ENCODE data around the gene C14orf180. TPM values are rescaled to one million over a fixed set of nuclear protein-coding genes. Genes with fewer than 3 reads are reported as not detected.

Gene C14orf180
- polyA plus RNA-seq, 4 donors: 0.10 to 0.21 (median 0.20) TPM; not detected in 1

DNA sequence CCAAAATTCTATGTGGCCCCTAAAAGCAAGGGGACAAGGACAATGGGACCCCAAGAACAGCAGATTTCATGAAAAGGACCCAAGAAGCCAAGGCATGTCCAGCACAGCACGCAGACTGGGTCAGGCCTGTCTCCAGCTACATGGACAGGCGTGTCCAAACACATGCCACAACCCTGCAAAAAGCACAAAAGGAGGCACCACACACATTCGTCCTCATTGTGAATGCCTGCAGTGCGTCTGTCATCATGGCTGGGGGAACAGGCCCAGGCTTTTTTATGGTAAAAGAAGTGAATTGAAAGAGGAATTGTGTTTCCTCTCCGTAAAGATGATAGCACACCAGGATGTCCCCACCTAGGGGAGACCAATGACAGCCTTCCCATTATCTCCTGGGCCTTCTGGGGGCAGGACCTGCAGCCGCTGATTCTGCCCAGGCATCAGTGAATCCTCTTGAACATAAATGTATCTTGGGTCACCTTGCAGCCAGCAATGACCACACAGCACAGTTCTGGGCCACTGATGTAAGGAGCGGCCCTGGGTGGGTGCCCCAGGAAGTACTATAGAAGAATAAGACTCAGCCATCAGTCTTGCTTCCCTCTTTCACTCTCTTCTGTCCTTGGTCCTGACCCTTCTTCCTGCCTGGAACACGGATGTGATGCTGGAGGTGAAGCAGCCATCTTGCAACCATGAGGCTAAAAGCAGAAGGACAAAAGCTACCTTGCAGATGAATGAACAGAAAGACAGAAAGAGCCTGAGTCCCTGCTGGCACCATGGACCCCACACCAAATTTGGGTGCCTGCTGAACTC, 29.8 kb upstream of the C14orf180 start:
- no peak for DNase-seq (ENCODE audit: low read depth in 4 of 4, low spot score in 3 of 4)

DNA sequence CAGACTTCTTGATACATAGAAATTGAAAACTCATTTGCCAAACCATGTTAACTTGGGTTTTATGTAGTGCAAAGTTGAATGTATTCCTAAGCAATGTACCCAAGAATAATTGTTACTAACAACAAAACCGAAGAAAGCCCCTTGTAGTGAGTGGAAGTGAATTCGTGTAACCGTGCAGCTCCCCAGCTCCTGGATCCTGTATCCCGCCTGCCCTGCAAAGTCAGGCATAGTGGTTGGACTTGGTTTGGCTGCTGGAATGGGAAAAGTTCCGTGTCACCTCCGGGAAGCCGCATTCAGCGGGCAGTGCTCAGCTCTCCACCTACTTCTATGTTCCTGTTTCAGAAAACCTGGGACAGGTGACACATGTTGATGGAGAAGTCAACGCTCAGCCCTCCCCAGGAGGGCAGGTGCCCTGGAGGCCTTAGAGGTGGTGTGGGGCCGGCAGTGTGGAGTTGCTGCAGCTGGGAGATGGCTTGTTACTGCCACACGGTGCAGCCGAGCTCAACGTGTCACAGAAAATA, 29.2 kb upstream of the C14orf180 start:
- DNase-seq (ENCODE audit: low read depth in 4 of 4, low spot score in 3 of 4): no peak

DNA sequence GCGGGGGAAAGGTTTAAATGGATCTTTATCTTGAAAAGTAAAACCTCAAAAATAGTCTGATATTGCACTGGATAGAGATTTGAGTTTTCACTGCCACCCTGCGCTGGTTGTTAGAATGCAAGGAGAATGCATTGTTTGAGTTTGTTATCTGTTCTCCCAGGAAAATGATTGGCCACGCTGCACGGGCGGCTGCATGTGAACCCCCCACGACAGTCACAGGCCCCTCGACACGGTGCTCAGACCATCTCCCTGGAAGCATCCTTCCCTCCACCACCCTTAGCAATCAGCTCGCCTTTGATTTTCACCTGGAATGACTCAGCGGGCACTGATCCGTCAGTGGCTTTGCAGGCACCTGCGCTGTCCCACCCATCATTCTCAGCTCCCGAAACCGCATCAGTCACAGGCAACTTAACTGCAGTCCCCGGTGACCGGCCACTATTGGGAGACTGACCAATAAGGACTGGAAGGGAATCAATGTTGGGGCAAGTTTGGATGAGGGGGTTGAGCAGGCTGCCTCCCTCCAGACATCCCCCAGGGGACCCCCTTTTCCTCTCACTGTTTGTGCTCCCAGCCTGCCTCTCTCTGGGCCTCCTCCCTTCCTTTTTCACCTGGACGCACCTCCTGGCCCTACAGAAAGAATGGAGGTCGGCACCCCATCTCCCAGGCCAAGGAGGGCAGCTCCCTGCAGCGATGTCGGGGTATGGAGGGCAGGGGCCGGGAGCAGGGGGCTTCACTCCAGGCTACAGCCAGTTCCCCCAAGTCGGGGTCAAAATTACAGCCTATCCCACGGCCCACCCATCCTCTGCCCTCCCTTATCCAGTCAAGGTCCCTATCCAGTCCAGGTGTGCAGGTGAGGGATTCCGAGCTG, 28.5 kb upstream of the C14orf180 start:
- DNase-seq (ENCODE audit: low read depth in 4 of 4, low spot score in 3 of 4): no peak

DNA sequence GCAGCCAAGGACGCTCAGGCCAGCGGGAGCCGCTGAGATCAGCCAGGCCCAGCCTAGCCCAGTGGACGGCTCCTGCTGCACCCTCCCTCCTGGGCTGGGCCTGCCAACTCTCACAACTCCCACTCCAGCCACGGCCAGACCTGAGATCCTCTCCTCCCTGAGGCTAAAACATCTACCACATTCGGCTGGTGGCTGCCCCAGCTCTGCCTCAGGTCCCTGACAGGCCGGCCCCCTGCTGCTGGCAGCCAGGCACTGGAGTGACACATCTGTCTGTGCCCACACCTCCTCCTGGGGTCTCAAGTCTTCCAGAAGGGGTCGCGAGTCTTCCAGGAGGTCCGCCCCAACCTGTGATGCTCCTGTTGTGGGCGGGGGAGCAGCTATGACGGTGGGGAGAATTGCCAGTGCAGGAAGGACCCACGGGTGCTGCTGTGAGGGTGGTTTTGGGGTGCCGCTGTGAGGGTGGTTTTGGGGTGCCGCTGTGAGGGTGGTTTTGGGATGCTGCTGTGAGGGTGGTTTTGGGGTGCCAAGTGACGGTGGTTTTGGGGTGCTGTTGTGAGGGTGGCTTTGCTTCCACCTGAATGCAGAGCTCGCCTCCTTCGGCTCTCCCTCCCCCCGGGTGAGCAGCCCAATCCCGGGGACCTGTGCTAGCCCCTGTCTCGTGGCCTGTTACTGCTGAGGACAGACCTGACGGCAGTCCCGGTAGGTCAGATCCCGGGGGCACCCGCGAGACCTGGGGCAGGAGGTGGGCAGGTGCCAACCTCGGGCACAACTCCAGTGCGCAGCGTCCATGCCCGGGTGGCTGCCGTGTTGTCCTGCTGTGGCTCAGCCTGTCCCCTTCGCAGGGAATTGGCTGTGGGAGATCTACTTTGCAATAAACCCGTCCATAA, 27.5 kb upstream of the C14orf180 start:
- DNase-seq (ENCODE audit: low read depth in 4 of 4, low spot score in 3 of 4): no peak

DNA sequence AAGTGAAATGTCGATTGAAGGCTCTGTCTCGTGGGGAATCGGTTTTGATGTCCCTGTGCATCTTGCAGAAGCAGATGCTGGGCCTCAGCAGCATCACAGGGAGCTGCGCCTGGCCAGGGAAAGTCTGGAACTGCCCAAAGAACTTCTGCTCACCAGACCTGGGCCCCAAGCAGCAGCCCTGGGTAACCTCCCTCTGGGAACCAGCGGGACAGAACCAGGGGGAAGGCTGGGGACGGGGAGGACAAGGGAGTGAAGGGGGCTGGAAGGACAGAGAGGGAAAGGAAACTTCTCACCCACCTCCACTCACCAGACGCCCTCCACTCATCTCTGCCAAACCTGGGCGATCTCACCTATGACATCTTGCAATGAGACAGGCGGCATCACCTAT, 26.8 kb upstream of the C14orf180 start:
- DNase-seq (ENCODE audit: low read depth in 4 of 4, low spot score in 3 of 4): no peak

DNA sequence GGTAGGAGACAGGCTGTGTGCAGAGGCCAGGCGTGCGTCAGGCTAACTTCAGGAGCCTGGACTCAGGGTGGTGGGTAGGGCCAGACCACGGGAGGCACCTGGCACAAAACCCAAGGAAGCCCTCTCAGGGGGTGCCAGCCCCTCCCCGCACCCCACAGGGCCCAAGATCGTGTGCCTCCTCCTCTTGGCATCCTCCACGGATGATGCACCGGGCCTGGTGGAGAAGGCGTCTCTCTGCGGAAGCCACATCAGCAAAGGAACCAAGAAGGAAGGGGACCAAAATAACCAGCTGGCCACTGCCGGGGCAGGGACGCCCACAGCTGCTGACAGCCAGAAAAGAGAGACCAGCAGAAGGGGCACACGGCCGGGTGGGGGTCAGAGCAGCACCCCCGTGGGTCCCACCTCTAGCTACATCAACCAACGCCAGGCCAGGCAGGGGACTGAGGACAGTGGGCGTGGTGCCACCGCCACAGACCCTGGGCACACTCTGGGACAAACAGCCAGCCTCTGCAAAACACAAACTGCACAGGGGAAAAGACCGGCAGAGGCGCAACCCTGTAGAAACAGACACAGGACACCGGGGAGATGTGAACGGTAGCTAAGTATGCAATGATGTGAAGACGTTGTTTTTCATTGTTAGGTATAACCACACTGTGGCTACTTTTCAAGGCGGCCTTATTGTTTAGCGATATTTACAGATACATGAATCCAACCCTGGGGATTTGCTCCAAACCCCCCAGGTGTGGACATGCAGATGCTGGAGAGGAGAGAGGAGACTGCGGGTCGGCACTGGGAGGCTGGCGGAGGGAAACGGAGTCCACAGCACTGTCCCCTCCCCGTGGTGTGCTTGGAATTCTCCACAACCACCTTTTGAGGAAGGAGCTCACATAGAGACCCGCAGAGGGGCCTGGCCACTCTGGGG, 26.1 kb upstream of the C14orf180 start:
- DNase-seq (ENCODE audit: low read depth in 4 of 4, low spot score in 3 of 4): no peak

DNA sequence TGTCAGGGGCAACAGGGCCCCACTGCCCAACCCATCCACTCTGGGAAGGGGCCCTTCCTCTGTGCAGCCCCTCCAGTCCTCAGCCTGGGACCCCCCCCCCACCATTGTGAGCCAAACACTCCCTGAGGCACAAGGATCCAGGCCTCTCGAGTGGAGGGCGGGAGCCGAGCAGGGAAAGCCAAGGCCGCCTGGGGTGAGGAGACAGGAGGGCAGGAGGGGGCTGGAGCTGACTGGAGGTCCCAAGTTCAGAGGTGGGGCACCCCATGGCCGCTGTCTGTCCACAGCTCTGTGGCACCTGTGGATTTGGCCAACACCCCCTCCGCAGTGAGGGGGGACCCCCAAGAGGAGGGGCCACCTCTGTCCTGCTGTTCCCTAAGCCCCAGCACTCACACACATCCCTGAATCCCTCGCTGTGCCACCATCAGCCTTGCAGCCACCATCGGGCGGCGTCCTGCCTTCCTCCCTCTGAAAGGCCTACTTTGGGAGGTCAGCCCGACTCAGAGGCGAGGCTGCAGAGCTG, 25.4 kb upstream of the C14orf180 start:
- DNase-seq (ENCODE audit: low read depth in 4 of 4, low spot score in 3 of 4): no peak

DNA sequence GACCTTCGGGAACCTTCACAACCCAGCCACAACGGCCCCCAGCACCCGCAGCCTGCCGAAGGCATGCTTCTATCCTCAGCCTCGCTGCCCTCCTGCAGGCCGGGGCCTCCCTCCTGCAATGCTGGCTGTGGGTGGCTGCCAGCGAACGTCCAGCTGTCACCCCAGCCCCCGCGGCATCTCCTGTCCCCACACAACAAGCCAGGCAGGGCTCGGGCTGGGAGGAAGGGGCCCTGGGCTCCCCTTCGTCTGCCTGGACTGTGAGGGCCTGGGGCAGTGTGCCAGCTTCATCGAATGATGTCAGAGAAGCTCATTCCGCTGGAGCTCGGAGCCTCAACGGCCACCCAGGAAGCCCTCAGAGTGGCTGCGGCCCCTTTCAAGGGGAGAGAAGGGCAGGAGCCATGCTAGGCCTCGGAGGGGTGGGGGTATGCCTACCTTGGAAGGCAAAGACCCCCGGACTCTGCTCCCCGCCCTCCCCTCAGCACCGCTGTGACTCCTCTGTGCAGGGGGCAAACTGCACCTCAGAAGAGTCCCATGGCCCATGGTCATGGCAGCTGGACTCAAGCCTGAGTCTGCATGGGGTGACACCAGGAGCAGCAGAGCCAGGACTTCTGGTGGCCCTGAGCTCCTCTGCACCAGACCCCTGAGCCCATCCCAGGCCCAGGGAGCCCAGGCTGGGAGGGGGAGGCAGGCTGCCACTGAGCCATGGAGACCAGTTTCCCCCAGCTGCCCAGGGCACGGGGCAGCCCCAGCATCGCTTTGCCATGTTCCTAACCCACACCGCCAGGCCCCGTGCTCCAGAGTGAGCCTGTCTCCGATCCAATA, 24.7 kb upstream of the C14orf180 start:
- DNase-seq (ENCODE audit: low read depth in 4 of 4, low spot score in 3 of 4): no peak

DNA sequence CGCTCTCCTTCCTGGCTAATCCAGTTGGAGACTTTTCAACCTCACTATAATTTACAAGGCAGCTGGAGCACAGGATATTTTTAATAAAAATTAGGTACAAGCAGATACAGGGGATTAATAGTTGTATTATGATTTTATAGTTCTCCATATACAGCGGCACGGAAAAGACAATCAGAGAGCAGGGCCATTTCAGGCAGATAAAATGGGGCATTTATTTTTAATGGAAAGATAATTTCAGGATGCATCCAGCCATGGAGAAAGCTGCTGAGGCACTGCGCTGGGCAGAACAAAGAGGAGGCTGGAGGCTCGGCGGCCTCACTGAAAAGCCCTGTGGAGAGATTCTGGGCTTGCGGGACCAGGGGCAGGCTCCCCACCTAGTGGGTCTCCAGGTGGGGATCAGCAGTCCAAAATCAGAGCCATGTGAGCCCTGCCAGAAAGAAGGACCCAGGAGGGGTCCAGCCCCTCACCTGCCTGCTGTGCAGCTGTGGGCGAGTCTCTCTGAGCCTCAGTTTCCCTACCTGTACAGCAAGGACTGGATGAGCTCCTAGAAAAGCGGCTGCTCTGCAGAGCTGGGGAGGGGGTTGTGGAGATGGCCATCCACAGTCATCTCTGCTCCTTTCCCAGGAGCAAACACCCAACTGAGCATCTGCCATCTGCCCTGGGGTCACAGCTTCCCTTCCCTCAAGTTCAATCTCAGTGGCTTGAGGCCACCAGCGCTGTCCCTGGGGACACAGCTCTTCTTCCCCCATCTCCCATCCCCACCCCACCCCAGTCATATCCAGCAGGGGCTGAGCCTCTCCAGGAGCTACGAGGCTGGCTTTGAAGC, 23.9 kb upstream of the C14orf180 start:
- DNase-seq (ENCODE audit: low read depth in 4 of 4, low spot score in 3 of 4): no peak

DNA sequence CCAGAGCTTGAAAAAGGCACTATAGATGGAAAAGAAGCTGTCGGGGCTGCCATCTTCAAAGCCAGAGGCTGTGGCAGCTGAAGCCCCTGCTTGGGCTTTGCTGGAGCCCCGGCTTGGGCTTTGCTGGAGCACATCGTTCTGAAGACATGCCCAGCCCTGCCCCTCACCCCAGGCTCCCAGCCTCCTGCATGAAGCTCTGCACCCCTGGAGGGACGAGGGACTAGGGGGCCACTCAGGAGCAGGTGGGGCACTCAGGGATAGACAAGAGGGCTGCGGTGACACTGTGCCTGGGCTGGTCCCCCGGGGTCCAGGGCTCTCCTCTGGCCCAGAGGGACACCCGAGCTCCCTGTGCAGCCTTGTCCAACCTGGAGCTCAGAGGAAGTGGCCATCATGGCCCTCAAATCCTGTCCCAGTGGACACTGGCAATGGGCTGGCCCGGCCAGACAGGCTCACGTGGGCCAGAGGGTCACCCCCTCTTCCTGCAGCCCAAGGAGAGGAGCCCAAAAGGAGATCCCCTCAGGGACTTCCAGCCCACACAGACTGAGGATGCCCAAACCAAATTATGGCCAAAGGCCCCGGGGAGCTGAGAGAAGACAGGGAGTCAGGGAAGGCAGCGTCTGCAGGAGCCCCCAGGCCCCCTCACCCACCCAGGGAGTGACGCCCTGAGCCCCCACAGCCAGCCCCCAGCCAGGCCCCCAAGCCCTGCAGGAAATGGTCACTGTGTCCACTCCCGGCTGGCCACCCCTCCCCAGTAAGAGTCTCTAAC, 23.1 kb upstream of the C14orf180 start:
- no peak for DNase-seq (ENCODE audit: low read depth in 4 of 4, low spot score in 3 of 4)

DNA sequence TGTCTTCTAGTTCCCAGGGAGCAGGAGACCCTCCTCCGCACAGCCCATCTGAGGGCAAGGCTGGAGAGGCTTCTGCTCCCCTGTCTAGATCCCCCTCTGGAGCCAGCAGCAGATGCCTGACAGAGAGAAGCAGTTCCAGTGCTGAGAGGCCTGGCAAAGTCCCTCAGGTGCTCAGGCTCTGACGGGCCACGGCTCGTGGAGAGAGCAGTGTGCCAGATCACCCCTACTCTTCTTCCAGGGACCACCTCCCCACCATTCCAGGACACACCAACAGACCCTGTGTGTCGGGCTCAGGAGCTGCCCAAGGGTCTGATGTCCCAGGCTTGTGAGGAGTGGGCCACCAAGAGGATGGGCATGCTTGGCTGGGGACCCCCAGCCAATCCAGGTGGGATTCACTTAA, 22.5 kb upstream of the C14orf180 start:
- no peak for DNase-seq (ENCODE audit: low read depth in 4 of 4, low spot score in 3 of 4)

DNA sequence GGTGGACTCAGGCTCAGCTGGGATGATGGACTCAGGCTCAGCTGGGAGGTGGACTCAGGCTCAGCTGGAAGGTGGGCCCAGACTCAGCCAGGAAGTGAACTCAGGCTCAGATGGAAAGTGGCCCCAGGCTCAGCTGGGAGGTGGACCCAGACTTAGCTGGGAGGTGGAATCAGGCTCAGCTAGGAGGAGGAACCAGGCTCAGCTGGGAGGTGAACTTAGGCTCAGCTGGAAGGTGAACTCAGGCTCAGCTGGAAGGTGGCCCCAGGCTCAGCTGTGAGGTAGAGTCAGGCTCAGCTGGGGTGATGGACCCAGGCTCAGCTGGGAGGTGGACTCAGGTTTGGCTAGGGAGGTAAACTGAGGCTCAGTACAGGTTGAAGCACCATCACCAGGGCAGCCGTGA, 21.8 kb upstream of the C14orf180 start:
- no peak for DNase-seq (ENCODE audit: low read depth in 4 of 4, low spot score in 3 of 4)

DNA sequence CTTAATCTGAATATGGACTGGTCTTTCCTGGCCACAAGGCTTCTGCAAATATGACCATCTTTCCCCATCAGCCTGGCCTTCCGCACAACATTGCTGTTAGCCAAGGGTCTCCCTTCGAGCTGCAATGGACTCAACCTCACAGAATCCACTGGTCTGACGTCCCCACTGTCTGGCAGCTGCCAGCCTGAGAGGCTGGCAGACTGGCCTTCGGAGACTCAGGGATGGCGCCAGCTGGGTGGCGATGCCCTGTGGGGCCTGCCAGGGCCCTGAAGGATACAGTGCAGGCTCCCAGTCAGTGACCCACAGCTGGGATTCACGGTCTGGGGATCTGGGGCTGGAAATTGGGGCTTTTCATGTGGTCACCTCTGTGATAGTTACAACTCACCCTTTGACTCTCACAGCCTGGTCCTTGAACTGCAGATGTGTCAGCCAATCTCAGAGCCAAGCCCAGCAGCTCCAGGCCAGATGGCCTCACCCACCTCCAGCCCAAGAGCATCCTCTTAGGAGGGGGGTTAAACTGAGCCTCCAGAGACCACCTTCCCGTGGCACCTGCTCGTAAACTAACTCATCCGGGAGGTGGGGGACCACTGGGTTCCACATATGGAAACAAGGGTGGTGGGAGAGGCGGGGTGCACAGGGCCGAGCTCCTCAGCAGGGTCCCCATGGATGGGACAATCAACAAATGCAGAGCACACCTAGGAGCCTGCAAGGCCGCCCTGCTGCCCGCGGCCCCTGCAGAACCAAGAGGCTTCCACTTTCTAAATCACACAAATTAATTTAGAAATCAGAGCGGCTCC, 21.1 kb upstream of the C14orf180 start:
- no peak for DNase-seq (ENCODE audit: low read depth in 4 of 4, low spot score in 3 of 4)

DNA sequence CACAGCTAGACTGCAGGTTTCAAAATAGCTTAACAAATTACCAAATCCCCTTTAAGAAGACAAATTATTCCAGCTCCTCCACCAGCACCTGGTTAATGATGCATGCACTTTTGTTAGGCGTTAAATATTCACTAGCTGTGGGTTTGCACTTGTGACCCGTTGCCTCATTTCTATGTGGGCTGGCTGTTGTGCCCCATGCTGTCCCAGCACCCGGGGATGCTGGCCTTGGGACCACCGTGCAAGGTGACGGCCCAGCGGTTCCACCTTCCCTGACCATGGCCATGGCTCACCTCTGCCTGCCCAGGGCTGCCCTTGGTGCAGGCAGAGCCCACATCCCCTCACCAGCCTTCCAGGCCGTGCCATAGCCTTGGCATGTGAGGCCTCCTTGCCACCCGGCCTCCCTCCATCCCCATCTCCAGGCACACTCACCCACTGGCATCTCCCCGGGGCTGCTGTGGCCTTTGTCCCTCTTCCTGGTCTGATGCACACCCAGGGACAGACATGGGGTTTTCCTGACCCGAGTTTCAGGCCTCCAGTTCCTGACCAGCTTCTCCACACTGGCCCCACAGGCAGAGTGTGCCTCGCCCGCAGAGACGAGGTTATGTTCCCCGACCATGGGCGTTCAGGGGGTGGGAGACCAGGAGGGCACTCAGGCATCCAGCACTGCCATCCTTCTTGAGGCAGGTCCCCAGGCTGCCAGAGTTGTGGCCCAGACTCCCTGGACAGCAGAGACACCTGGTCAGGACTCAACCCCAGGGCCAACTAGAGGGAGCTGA, 20.3 kb upstream of the C14orf180 start:
- DNase-seq (ENCODE audit: low read depth in 4 of 4, low spot score in 3 of 4): no peak
